NCI-H2081 (cell line): ENCODE data around the gene MICA.
A peak's percentile ranks its signal among the peaks of the same experiment; 100 is the strongest.
"Not testable (repeated sequence)": the region's sequence is repeated elsewhere in the genome, so short reads cannot be mapped to it uniquely, and the experiment has no call there.

Experiments
- DNase-seq, 2 experiments: peaks; one replicate each; lab custom pipeline; 2025; lab: John Stamatoyannopoulos, UW

The MICA gene

GRCh38 chr6:31414148-31414770 lies 10.9 kb downstream of the MICA start:
- DNase-seq = not testable (repeated sequence)

- DNase-seq = no peak
These were observed 11.4 kb downstream of the MICA start for GRCh38 chr6:31414771-31415265.

GRCh38 chr6:31416394-31417014 lies 13.1 kb downstream of the MICA start:
- DNase-seq = no peak

- no peak for DNase-seq
These were observed 14.9 kb downstream of the MICA start for GRCh38 chr6:31418251-31418650.

- no peak for DNase-seq
These were observed 16.4 kb downstream of the MICA start for GRCh38 chr6:31419842-31420241.

- no peak for DNase-seq
These were observed 17.2 kb downstream of the MICA start for GRCh38 chr6:31420546-31420945.

- no peak for DNase-seq
These were observed 19.2 kb downstream of the MICA start for GRCh38 chr6:31422587-31422986.

GRCh38 chr6:31423550-31423949 lies 20.2 kb downstream of the MICA start:
- DNase-seq = no peak

- no peak for DNase-seq
These were observed 23.3 kb downstream of the MICA start for GRCh38 chr6:31426395-31427354.

- no peak for DNase-seq
These were observed 27.1 kb downstream of the MICA start for GRCh38 chr6:31430449-31430848.

- not testable (repeated sequence) for DNase-seq
These were observed 31.7 kb downstream of the MICA start for GRCh38 chr6:31435051-31435450.

GRCh38 chr6:31438222-31438621 lies 34.8 kb downstream of the MICA start:
- no peak for DNase-seq

- no peak for DNase-seq
These were observed 35.3 kb downstream of the MICA start for GRCh38 chr6:31438677-31439076.

- DNase-seq = peak; percentile 33 to 41
These were observed 38.2 kb downstream of the MICA start for GRCh38 chr6:31441365-31442267.

- no peak for DNase-seq
These were observed 43.1 kb downstream of the MICA start for GRCh38 chr6:31446481-31446880.

- DNase-seq = not testable (repeated sequence)
These were observed 43.8 kb downstream of the MICA start for GRCh38 chr6:31446999-31447789.

- DNase-seq = no peak
These were observed 47.4 kb downstream of the MICA start for GRCh38 chr6:31450751-31451150.

- no peak for DNase-seq
These were observed 49.5 kb downstream of the MICA start for GRCh38 chr6:31452859-31453258.

- no peak for DNase-seq
These were observed 49.9 kb downstream of the MICA start for GRCh38 chr6:31453259-31453658.

GRCh38 chr6:31459864-31460263 lies 56.5 kb downstream of the MICA start:
- not testable (repeated sequence) for DNase-seq
